T-helper 2 cell (primary cell): ENCODE results near the gene DYTN.
"Not testable (repeated sequence)": the region's sequence is repeated elsewhere in the genome, so short reads cannot be mapped to it uniquely, and the experiment has no call there.

ENCODE experiments used
- DNase-seq, 5 experiments: peaks; one replicate each; pipeline versions ENCODE4 v3.0.0 to v3.0.0-alpha.2; 2012 to 2022
- total RNA-seq, 2 donors: gene quantifications; one replicate each; lab custom pipeline; 2026; lab: John Stamatoyannopoulos, UW

DYTN gene, protein sequence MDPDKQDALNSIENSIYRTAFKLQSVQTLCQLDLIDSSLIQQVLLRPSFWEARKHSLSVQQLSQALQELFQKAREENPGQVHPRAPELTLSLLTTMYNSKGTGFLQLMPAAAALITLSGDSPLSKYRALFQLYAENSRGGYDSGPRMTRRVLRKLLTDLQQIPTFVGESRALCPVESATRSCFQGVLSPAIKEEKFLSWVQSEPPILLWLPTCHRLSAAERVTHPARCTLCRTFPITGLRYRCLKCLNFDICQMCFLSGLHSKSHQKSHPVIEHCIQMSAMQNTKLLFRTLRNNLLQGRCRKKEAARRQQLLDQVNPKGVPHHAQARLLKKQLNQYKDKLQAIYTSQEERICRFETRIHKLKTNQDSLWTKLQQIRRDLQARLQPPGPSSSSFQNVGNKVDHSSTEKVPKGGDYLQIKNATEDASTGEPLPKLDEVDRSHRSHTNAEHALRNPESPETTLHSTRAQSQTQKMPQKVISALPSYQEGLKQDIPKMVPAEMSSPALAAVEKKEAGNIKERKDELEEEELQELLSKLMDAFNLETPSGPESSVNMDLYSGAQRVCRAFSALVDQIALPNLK
- 0 reads per million in 2 donors for total RNA-seq

DNA sequence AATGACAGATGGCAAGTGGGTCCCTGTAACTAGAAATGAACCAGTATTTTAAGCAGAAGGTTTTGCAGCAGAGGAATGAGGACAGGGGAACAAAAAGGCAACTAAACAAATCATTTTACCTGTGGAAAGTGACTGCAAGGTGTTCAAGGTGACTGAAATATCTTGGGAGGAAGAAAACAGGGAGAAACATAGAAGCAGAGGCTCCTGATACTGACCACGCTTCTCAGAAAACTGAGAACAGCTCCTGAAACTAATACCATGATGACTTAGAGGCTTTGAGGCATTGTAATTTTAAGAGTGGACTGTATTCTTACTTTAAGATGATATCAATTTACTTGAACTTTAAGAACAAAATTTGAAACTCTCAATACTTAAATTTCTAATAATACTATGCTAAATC is at the start of gene DYTN:
TSS of gene DYTN (minus strand) at position 101 of the 400 bp plus-strand sequence. CDS start 117 bp downstream, outside the sequence.
- DNase-seq = no peak

- no peak for DNase-seq
These were observed 48.1 kb upstream of the DYTN start for GRCh38 chr2:206766057-206766930.

- DNase-seq = peak; percentile 56 to 95 (median 77)
These were observed 47.3 kb upstream of the DYTN start, which contains the start of the genes FASTKD2 and MDH1B for GRCh38 chr2:206765242-206766056. Gene FASTKD2 (plus strand): TSS chr2:206765606. CDS start chr2:206766694, 1,088 bp downstream. Gene MDH1B (minus strand): TSS chr2:206765328. CDS start chr2:206765271, 57 bp downstream.

DNA sequence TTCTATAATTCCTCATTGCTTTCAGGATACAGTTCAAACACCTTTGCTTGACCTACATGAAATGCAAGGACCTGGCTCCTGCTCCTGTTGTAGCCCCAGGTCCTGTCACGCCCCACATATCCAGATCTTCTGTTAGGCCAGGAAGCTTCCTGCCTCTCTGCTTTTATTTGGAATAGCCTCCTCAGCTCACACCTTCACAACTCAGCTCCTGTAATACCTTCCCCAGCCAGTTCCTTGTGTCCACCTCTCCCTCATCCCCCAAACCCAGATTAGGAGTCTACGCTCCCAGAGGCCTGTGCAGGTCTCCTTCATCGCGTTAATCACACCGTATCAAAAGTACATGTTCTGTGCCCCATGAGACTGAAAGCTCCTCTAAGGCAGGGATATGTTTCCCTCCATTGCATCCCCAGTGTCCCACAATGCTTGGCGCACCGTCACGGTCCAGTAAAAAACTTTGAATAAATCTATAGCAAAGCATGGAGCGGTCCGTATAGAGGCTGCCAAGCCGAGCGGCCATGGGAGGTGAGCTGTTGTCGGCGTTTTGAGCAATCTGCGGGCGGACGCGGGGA is 46.6 kb upstream of the DYTN start:
- no peak for DNase-seq

- no peak for DNase-seq
These were observed 38.6 kb upstream of the DYTN start for GRCh38 chr2:206756816-206757215.

DNA sequence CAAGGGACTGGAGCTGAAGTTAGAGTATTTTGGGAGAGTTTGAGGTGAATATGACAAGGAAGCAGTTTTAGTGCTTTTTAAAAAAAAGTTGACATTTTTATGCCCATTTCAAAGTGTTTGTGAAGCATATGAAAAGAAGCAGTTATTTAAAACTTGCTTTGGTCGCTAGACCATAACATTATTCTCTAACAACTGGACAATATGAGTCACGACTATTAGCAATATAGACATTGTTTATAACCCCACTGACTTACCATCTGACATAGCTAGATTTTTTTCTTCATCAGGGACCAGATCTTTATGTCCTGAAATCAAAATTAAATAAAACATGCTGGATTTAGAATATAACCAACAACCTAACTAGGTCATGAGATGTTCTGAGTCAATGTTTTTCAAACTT is 22.6 kb upstream of the DYTN start:
- DNase-seq = no peak

DNA sequence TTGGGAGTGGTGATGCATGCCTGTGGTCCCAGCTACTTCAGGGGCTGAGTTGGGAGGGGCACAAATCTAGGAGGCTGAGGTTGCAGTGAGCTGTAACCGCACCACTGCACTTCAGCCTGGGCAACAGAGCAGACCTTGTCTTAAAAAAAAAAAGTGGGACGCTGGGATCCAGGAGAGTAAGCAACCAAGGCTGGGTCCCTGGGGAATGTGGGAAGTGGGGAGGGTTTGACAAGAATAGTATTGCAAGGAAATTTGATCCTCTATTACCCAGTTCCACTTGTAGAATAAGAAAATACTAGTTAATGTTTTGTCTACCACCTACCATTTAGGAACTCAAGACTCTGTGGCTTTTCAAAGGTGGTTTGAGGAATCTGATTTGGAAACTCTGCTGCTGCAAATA is 21.1 kb upstream of the DYTN start:
- DNase-seq = no peak

GRCh38 chr2:206736935-206737334 is 18.7 kb upstream of the DYTN start:
- DNase-seq = no peak

- DNase-seq = no peak
These were observed 15.1 kb upstream of the DYTN start for GRCh38 chr2:206733341-206733740.

DNA sequence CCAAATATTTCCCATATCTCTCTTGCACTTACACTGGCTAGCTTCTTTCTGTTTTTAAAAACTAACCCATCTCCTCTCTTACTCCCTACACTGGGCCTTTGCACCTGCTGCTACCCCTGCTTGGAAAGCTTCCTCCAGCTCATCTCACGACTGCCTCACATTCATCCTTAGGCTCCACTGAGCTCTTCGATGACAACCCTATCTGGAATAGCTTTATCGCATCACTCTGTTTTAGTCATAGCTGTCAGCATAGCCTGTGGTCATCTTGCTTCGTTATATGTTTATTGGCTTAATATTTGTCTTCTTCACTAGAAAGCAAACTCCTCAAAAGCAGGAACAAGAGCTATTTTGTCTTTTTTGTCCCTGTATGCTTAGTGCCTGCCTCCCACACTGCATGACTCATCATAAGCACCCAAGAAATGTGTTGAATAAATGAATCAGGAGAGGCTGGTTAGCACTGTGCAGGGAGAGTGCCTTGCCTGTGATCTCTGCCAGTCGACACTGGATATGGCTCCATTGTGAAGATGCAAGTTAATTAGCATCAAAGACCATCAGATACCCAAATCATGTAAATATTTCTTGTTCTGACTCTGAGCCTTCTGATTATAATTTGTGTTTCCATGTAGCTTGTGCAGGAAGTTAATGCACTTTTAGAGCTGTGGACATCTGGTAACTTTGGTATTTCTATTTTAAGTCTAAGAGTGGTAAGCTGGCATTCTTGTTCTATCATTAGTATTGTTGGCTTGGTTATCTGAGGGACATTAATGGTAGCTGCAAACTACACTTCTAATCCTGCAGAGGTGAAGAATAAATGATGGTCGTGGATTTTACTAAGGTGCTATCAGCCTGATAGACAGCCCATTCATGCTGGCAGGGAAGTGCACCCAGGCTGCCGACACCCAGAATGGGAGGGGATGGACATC is 10.3 kb upstream of the DYTN start:
- no peak for DNase-seq

DNA sequence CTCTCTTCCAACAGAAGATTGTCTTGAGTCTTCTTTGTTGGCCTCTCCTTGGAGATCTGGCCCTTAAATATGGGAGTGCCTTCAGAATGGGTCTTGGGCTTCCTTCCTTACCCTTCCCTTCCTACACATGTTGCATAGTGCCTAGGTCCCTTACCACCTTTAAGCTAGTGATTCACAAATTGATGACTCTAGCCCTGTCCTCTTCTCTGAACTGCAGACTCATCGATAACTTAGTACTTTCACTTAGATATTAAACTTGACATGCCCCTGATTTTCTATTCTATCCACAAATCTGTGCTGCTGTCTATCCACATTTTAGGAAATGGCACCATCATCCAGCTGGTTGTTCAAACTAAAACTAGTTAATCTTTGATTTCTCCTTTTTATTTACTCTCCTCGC is 9.1 kb upstream of the DYTN start:
- DNase-seq = no peak

GRCh38 chr2:206723288-206723687 is 5.1 kb upstream of the DYTN start:
- no peak for DNase-seq

GRCh38 chr2:206721256-206721920 is 3.2 kb upstream of the DYTN start:
- DNase-seq = no peak

- DNase-seq = no peak
These were observed 1.6 kb downstream of the DYTN start for GRCh38 chr2:206716623-206717022.

DNA sequence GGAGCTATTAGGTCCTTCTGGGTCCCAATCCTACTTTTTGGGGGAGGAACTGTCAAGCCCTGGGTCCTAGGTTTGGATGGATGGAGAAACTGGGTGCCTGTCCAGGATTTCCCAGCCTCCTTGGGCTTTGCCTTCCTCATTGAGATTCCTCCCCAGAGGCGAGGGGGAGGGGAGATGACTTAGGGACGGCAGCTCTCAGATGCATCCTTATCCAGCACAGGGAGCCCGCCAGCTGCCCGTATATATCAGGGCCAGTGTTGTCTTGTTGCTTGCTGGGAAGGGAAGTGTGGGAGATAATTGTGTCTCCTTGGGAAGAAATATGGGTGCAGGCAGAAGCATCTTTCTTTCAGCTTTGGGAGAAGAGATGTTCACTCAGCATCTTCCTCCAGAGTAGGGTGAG is 3.0 kb downstream of the DYTN start:
- DNase-seq = not testable (repeated sequence)

DNA sequence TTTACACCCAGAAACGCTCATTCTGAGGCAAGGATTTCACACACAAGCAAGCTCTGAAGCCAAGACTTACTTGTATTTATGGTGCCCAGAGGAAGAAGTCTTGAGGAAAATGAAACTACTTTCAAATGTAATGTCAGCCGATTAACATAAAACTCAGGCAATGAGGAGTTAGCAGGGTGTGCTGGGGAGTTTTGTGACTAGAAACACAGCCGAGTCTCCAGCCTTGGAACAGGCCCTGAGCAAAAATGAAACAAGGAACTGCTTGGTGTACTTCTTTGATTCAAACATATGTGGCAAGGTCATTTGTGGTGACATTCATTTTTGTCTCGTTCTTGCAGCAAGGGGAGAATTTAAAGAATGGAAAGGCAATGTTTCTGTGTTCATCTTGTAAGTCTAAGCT is 4.5 kb downstream of the DYTN start:
- DNase-seq = no peak

DNA sequence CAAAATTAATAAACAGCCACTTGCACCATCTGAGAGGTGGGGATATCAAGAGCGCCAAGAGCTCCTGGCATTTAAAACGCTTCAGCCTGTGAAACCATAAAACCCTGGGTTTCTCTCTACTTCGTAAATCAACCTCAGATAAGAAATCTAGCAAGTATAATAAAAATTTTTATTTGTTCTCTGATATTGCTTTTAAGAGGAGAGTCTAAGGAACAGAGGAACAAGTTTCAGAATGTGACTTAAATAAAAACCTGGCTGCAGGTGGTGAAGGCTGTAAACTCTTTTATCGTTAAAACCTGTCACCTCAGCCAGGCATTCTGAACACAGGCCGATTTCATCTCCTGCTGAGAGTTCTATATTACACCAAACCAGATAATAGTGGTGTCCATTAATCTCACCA is 9.9 kb downstream of the DYTN start:
- DNase-seq = no peak

- no peak for DNase-seq
These were observed 11.0 kb downstream of the DYTN start for GRCh38 chr2:206707164-206707701.

- DNase-seq = no peak
These were observed 16.1 kb downstream of the DYTN start for GRCh38 chr2:206701952-206702605.
